H1 (cell line): ENCODE measurements around the gene CNDP1. TPM values are rescaled to one million over a fixed set of nuclear protein-coding genes. Genes with fewer than 3 reads are reported as not detected.

Experiments
- CTCF ChIA-PET: fragments of 300-600 bp; sonication (Branson Sonifier 250); formaldehyde crosslinking; loops from one replicate; lab custom pipeline; 2021; ENCODE audit not compliant: partially characterized antibody; lab: Charles Lee
- POLR2A ChIA-PET: fragments of 300-600 bp; sonication (Branson Sonifier 250); formaldehyde crosslinking; loops from one replicate; lab custom pipeline; 2021; ENCODE audit warnings: inconsistent platforms; ENCODE audit not compliant: partially characterized antibody; lab: Charles Lee
- DNase-seq, 2 experiments: peaks; one replicate each; pipeline versions ENCODE4 v3.0.0 to v3.0.0-alpha.2; 2010 to 2022; ENCODE audit warnings: low spot score in 2 of 2, low read depth in 1 of 2, mixed read lengths in 1 of 2
- FAIRE-seq: peaks from 2 replicates; lab custom pipeline; 2011; peaks lifted over from hg19 to GRCh38; lab: Jason Lieb, UNC
- H2AFZ ChIP-seq: 2 replicates; pipeline ENCODE4 v1.8.1; 2012; ENCODE audit warnings: low read length, inconsistent platforms
- H2AK5ac ChIP-seq: 2 replicates; pipeline ENCODE4 v1.6.1; 2013; ENCODE audit warnings: low read depth, low read length
- H2BK120ac ChIP-seq: replicated peaks from 2 replicates; pipeline ENCODE3; 2013; ENCODE audit warnings: low read depth, low read length, inconsistent platforms
- H2BK12ac ChIP-seq: 2 replicates; pipeline ENCODE4 v1.6.1; 2013; ENCODE audit warnings: low read depth, low read length
- H2BK15ac ChIP-seq: 2 replicates; pipeline ENCODE4 v1.6.1; 2013; ENCODE audit warnings: low read length
- H2BK20ac ChIP-seq: 2 replicates; pipeline ENCODE4 v1.6.1; 2013; ENCODE audit warnings: low read length
- H2BK5ac ChIP-seq: 2 replicates; pipeline ENCODE4 v1.6.1; 2013; ENCODE audit warnings: low read depth, low read length
- H3K14ac ChIP-seq: 2 replicates; pipeline ENCODE4 v1.6.1; 2013; ENCODE audit warnings: inconsistent platforms; ENCODE audit not compliant: insufficient read length
- H3K18ac ChIP-seq: 2 replicates; pipeline ENCODE4 v1.6.1; 2013; ENCODE audit warnings: low read length; ENCODE audit errors: extremely low read depth
- H3K23ac ChIP-seq: 2 replicates; pipeline ENCODE4 v1.6.1; 2013; ENCODE audit warnings: inconsistent platforms; ENCODE audit not compliant: insufficient read length
- H3K23me2 ChIP-seq: 2 replicates; pipeline ENCODE4 v1.6.1; 2013; ENCODE audit warnings: low read depth, low read length
- H3K27ac ChIP-seq: 2 replicates; pipeline ENCODE4 v1.6.1; 2011; ENCODE audit warnings: low read depth, low read length, inconsistent platforms
- H3K27me3 ChIP-seq, 4 experiments: replicated peaks in 1 of 4; 1 replicate in 1 of 4; 2 replicates in 3 of 4; pipeline versions ENCODE4 v1.6.1 to v1.8.1; 2011 to 2013; ENCODE audit warnings: low read length in 3 of 4, mild to moderate bottlenecking in 3 of 4, inconsistent platforms in 2 of 4, mixed read lengths in 2 of 4, moderate library complexity in 1 of 4; ENCODE audit not compliant: control insufficient read depth in 3 of 4, insufficient read depth in 3 of 4; ENCODE audit errors: extremely low read depth in 1 of 4
- H3K36me3 ChIP-seq, 4 experiments: 2 replicates each; pipeline versions ENCODE4 v1.6.1 to v1.8.1; 2011 to 2013; ENCODE audit warnings: mild to moderate bottlenecking in 4 of 4, low read length in 3 of 4, moderate library complexity in 2 of 4, control low read depth in 1 of 4, inconsistent platforms in 1 of 4; ENCODE audit not compliant: insufficient read depth in 4 of 4, control insufficient read depth in 2 of 4
- H3K4ac ChIP-seq: replicated peaks from 2 replicates; pipeline ENCODE3; 2013; ENCODE audit warnings: low read length, low read depth, mixed read lengths, inconsistent platforms; ENCODE audit not compliant: insufficient read length
- H3K4me1 ChIP-seq, 4 experiments: replicated peaks in 1 of 4; 1 replicate in 1 of 4; 2 replicates in 3 of 4; pipeline versions ENCODE4 v1.6.1 to v1.8.1; 2011 to 2013; ENCODE audit warnings: low read length in 3 of 4, inconsistent platforms in 2 of 4, mixed read lengths in 1 of 4; ENCODE audit not compliant: insufficient read depth in 4 of 4, control insufficient read depth in 3 of 4
- H3K4me2 ChIP-seq, 2 experiments: 2 replicates each; pipeline versions ENCODE4 v1.6.1 to v1.8.1; 2011 to 2013; ENCODE audit warnings: low read depth in 2 of 2, low read length in 2 of 2, control low read depth in 1 of 2, inconsistent platforms in 1 of 2, mild to moderate bottlenecking in 1 of 2; ENCODE audit not compliant: insufficient read depth in 1 of 2
- H3K4me3 ChIP-seq, 4 experiments: fragments of 200-600, 300-600 bp in 1 of 4; sonication (generic), shearing (Covaris generic), sonication (Bioruptor Twin) in 1 of 4; 2 replicates each; pipeline versions ENCODE4 v1.5.1 to v1.8.1; 2011 to 2016; ENCODE audit warnings: low read length in 4 of 4, low read depth in 3 of 4, control low read depth in 2 of 4, inconsistent platforms in 2 of 4, mild to moderate bottlenecking in 2 of 4, mixed read lengths in 1 of 4, moderate library complexity in 1 of 4; ENCODE audit not compliant: insufficient read depth in 2 of 4; ENCODE audit errors: extremely low read depth in 1 of 4
- H3K56ac ChIP-seq: replicated peaks from 2 replicates; pipeline ENCODE3; 2013; ENCODE audit warnings: low read depth, mild to moderate bottlenecking, mixed read lengths, low read length, inconsistent platforms; ENCODE audit not compliant: insufficient read length
- H3K79me1 ChIP-seq: 2 replicates; pipeline ENCODE4 v1.6.1; 2013; ENCODE audit warnings: low read depth, low read length, control low read depth
- H3K79me2 ChIP-seq, 2 experiments: 2 replicates each; pipeline versions ENCODE4 v1.6.1 to v1.8.1; 2012 to 2013; ENCODE audit warnings: low read length in 2 of 2, mild to moderate bottlenecking in 2 of 2, inconsistent platforms in 1 of 2; ENCODE audit not compliant: insufficient read depth in 2 of 2, control insufficient read depth in 1 of 2
- H3K9ac ChIP-seq, 4 experiments: replicated peaks in 1 of 4; 1 replicate in 1 of 4; 2 replicates in 3 of 4; pipeline versions ENCODE4 v1.6.1 to v1.8.1; 2011 to 2013; ENCODE audit warnings: low read depth in 3 of 4, low read length in 3 of 4, control low read depth in 2 of 4, mild to moderate bottlenecking in 2 of 4, moderate library complexity in 2 of 4, inconsistent platforms in 1 of 4; ENCODE audit errors: extremely low read depth in 1 of 4
- H3K9me3 ChIP-seq, 2 experiments: 2 replicates each; pipeline versions ENCODE4 v1.6.1 to v1.8.1; 2012 to 2013; ENCODE audit warnings: mild to moderate bottlenecking in 2 of 2, moderate library complexity in 2 of 2, control low read depth in 1 of 2, inconsistent platforms in 1 of 2, low read depth in 1 of 2, low read length in 1 of 2, mixed read lengths in 1 of 2; ENCODE audit not compliant: insufficient read depth in 2 of 2
- H4K20me1 ChIP-seq, 2 experiments: replicated peaks in 1 of 2; 2 replicates each; pipeline versions ENCODE3 to v1.8.1; 2011 to 2013; ENCODE audit warnings: inconsistent platforms in 2 of 2, low read length in 2 of 2, mild to moderate bottlenecking in 1 of 2; ENCODE audit not compliant: insufficient read depth in 2 of 2, control insufficient read depth in 1 of 2
- H4K5ac ChIP-seq: 2 replicates; pipeline ENCODE4 v1.6.1; 2013; ENCODE audit warnings: low read length, low read depth, mixed read lengths, inconsistent platforms; ENCODE audit not compliant: insufficient read length
- H4K8ac ChIP-seq: 2 replicates; pipeline ENCODE4 v1.8.0; 2013; ENCODE audit warnings: mild to moderate bottlenecking, moderate library complexity, low read length, inconsistent platforms; ENCODE audit not compliant: insufficient read depth; ENCODE audit errors: extremely low read depth
- H4K91ac ChIP-seq: replicated peaks from 2 replicates; pipeline ENCODE3; 2013; ENCODE audit warnings: low read length, mixed read lengths, inconsistent platforms; ENCODE audit not compliant: insufficient read length
- ATF2 ChIP-seq: IDR thresholded peaks from 2 replicates; pipeline ENCODE4 v1.6.1; 2012; ENCODE audit warnings: low read length, inconsistent platforms
- FOSL1 ChIP-seq: IDR thresholded peaks from 2 replicates; pipeline ENCODE4 v1.6.1; 2011; ENCODE audit warnings: mild to moderate bottlenecking, low read depth, low read length, moderate library complexity; ENCODE audit not compliant: insufficient read depth
- HDAC2 ChIP-seq, 2 experiments: fragments of 300-600 bp in 1 of 2; sonication (generic) in 1 of 2; IDR thresholded peaks; 2 replicates each; pipeline ENCODE4 v1.6.1; 2011 to 2012; ENCODE audit warnings: low read depth in 2 of 2, low read length in 2 of 2, mild to moderate bottlenecking in 2 of 2, moderate library complexity in 2 of 2, borderline replicate concordance in 1 of 2, inconsistent platforms in 1 of 2
- NRF1 ChIP-seq: IDR thresholded peaks from 2 replicates; pipeline ENCODE4 v1.6.1; 2011; ENCODE audit warnings: mild to moderate bottlenecking, low read depth, low read length, improper control_type of control experiment
- WGBS, 2 experiments: shearing (Covaris generic) in 1 of 2; methylation state at CpG; one replicate each; pipeline versions ENCODE4 v1.1.6 to v1.1.7; 2013 to 2015; ENCODE audit warnings: low lambda C conversion rate in 2 of 2, mixed read lengths in 2 of 2, inconsistent platforms in 1 of 2, low coverage in 1 of 2, missing lambda C conversion rate in 1 of 2; ENCODE audit not compliant: insufficient replicate concordance in 2 of 2, insufficient coverage in 1 of 2, insufficient read length in 1 of 2; ENCODE audit errors: extremely low coverage in 1 of 2, missing lambda C conversion rate in 1 of 2; 5-methylcytosine and 5-hydroxymethylcytosine counted together
- polyA plus RNA-seq, 7 experiments: library from polyadenylated mRNA; depleted of rRNA in 3 of 7; stranded (reverse) in 5 of 7; unstranded in 2 of 7; fragments of >200 nt in 5 of 7; fragments of 200-250 nt in 2 of 7; gene quantifications; 1 replicate in 5 of 7; 2 replicates in 1 of 7; 4 replicates in 1 of 7; pipeline versions ENCODE4 v1.2.1 to v1.2.3, GENCODE V29; 2011 to 2013; ENCODE audit warnings: missing spikeins in 2 of 7, mixed read lengths in 2 of 7
- total RNA-seq: library from RNA; stranded (reverse); fragmentation: NEBNext Ultra II Directional; extraction: Animal tissue kit (Norgen Biotek cat#: 25700); gene quantifications from 2 replicates; pipeline ENCODE4 v1.2.1, GENCODE V29; 2021

CNDP1 gene
- total and polyA plus RNA-seq, 2 of the 8 experiments (the other 6 are each of a cell fraction or from before 2014, with no cell fraction given): 0.09 TPM; not detected in 1

- H3K27ac ChIP-seq: no peak overlapping the region
- H3K18ac ChIP-seq: no peak overlapping the region
- TF ChIP-seq ATF2 (no peak), FOSL1 (no peak), NRF1 (no peak), HDAC2 (IDR thresholded peaks at IDR 0.05; ENCODE audit: borderline replicate concordance in 1 of 2, low read depth in 2 of 2, low read length in 2 of 2) (no peak)
- H2AFZ ChIP-seq: no peak overlapping the region
- 89% methylated on average over 4 of the region's 4 CpGs; no CpG with 5 or more reads in 1 of the 2 experiments for WGBS, 2 experiments
- H2BK5ac ChIP-seq: no peak overlapping the region
- no peak overlapping the region for H2AK5ac ChIP-seq
- no peaks in the 10 kb centered on the region for H3K79me1 ChIP-seq
- no peaks in the 10 kb centered on the region for H3K4me1 ChIP-seq
- no peak overlapping the region for H2BK12ac ChIP-seq
- H4K5ac ChIP-seq: no peak overlapping the region
- H3K56ac ChIP-seq: no peak overlapping the region
- no peak overlapping the region for H4K91ac ChIP-seq
- H3K9ac ChIP-seq: no peak overlapping the region
- no peak overlapping the region for H2BK120ac ChIP-seq
- no peak overlapping the region for H2BK20ac ChIP-seq
- no peak overlapping the region for H3K4me2 ChIP-seq
- no peak overlapping the region for H3K4me3 ChIP-seq
- FAIRE-seq: no peak
- POLR2A ChIA-PET: no interaction called here
- DNase-seq: no peak
- no peak overlapping the region for H3K4ac ChIP-seq
- no peaks in the 10 kb centered on the region for H3K79me2 ChIP-seq
- peaks cover 0 to 2% of the 10 kb centered on the region in 2 experiments for H4K20me1 ChIP-seq
- no peak overlapping the region for H3K14ac ChIP-seq
- no peaks in the 10 kb centered on the region for H3K27me3 ChIP-seq
- no peak overlapping the region for H2BK15ac ChIP-seq
- H4K8ac ChIP-seq: no peak overlapping the region
- CTCF ChIA-PET: interaction anchor here (0.8 to 2.8 kb wide), 7 partner anchors 8 to 222 kb away, joined by 3 to 11 read pairs (median 4); no protein-coding TSS in a partner anchor
- no peaks in the 10 kb centered on the region for H3K36me3 ChIP-seq
- no peak overlapping the region for H3K23ac ChIP-seq
- H3K23me2 ChIP-seq: peaks cover 5% of the 10 kb centered on the region; the same call in 1 of the 2 replicates
- peaks cover 10 to 19% of the 10 kb centered on the region in 2 experiments for H3K9me3 ChIP-seq
These were observed 35.1 kb downstream of the CNDP1 start for GRCh38 chr18:74569401-74569800.
